ENCODE data around the gene DDIAS. TPM values are rescaled to one million over a fixed set of nuclear protein-coding genes. Genes with fewer than 3 reads are reported as not detected.

The DDIAS gene
- total RNA-seq, 1 experiment from 2014 or later = 17.1 TPM

GRCh38 chr11:82892611-82893169 is 8.8 kb upstream of the DDIAS start (continued):
- TF ChIP-seq REST (IDR thresholded peaks at IDR 0.05; ENCODE audit: low read depth) (no peak), MAX (IDR thresholded peaks at IDR 0.05) (no peak)

GRCh38 chr11:82895437-82896091 is 6.0 kb upstream of the DDIAS start:
- CTCF ChIA-PET = no interaction called here
- BruUV-seq (replicated peaks) = no TSS peak
- TF ChIP-seq SP1 (IDR thresholded peaks at IDR 0.05; ENCODE audit: low read depth) = no peak
- no peak for TF ChIP-seq CEBPB (IDR thresholded peaks at IDR 0.05; ENCODE audit: low read depth)
- TF ChIP-seq ZBTB33 (IDR thresholded peaks at IDR 0.05; ENCODE audit: extremely low read depth, insufficient replicate concordance, low read length) = no peak
- TF ChIP-seq CTCF (IDR thresholded peaks at IDR 0.05 in 2 of 3, conservative IDR thresholded peaks at IDR 0.05 in 1 of 3; ENCODE audit: borderline replicate concordance in 1 of 3, insufficient read depth in 1 of 3, low read depth in 2 of 3, low read length in 2 of 3) = no peak
- no peak for TF ChIP-seq POLR2A (IDR thresholded peaks at IDR 0.05; ENCODE audit: borderline replicate concordance, extremely low read depth, insufficient read depth, insufficient read length)
- no peak for TF ChIP-seq EZH2phosphoT487 (IDR thresholded peaks at IDR 0.05; ENCODE audit: borderline replicate concordance)
- no peak for TF ChIP-seq TCF7L2 (IDR thresholded peaks at IDR 0.05; ENCODE audit: borderline replicate concordance, extremely low read depth, insufficient read depth, insufficient read length)
- no peak for TF ChIP-seq SRF (IDR thresholded peaks at IDR 0.05; ENCODE audit: low read depth)
- TF ChIP-seq JUND (IDR thresholded peaks at IDR 0.05) = no peak
- no peak for TF ChIP-seq RAD21 (IDR thresholded peaks at IDR 0.05; ENCODE audit: low read depth)
- TF ChIP-seq YY1 (IDR thresholded peaks at IDR 0.05; ENCODE audit: extremely low read depth, insufficient replicate concordance, low read depth, low read length) = no peak
- TF ChIP-seq EZH2 (IDR thresholded peaks at IDR 0.05) = no peak
- TF ChIP-seq POLR2AphosphoS5 (IDR thresholded peaks at IDR 0.05; ENCODE audit: low read depth, low read length) = no peak
- TF ChIP-seq ELF1 (IDR thresholded peaks at IDR 0.05; ENCODE audit: borderline replicate concordance, low read depth) = no peak

More at GRCh38 chr11:82895437-82896091, 6.0 kb upstream of the DDIAS start:
- H3K9me2 ChIP-seq (ENCODE audit: insufficient read depth) = no peaks in the 10 kb centered on the region
- no peak for ATAC-seq
- no peak overlapping the region for H3K9ac ChIP-seq (ENCODE audit: low read length)
- no peak overlapping the region for H2AFZ ChIP-seq (ENCODE audit: low read depth, low read length, poor library complexity, severe bottlenecking)
- no peak overlapping the region for H3K4me3 ChIP-seq (replicated peaks in 1 of 2; ENCODE audit: low read depth in 1 of 2, low read length in 2 of 2)
- H3K4me1 ChIP-seq (ENCODE audit: control insufficient read depth in 1 of 2, insufficient read depth in 2 of 2, low read length in 2 of 2) = peaks cover 5 to 8% of the 10 kb centered on the region in 2 experiments; a peak in 3 of 4 replicates
- H3K9me3 ChIP-seq (ENCODE audit: control insufficient read depth in 1 of 2, insufficient read depth in 1 of 2, low read depth in 1 of 2, low read length in 2 of 2) = no peaks in the 10 kb centered on the region
- H3K79me2 ChIP-seq (ENCODE audit: insufficient read depth, low read length) = peaks cover 18% of the 10 kb centered on the region
- no peaks in the 10 kb centered on the region for H3K36me3 ChIP-seq (ENCODE audit: control insufficient read depth in 1 of 2, insufficient read depth in 2 of 2, low read length in 2 of 2)
- no peak for DNase-seq (ENCODE audit: low read depth, low spot score)
- intact Hi-C loops (cut with micrococcal nuclease) = no loop called here
- no peak overlapping the region for H3K27ac ChIP-seq (ENCODE audit: low read depth, low read length)
- no peaks in the 10 kb centered on the region; the same call in 1 of the 2 replicates for H3K27me3 ChIP-seq (ENCODE audit: insufficient read depth, low read length)
- H4K20me1 ChIP-seq (ENCODE audit: insufficient read depth) = no peaks in the 10 kb centered on the region
- POLR2A ChIA-PET = no interaction called here
- RAD21 ChIA-PET (ENCODE audit: low non-redundant PET in 1 of 2, low total read pairs in 2 of 2, uncharacterized antibody in 2 of 2, unreplicated experiment in 2 of 2) = no interaction called here
- H3K4me2 ChIP-seq (ENCODE audit: low read length) = no peak overlapping the region

Measured in HCT116 (cell line).